ENCODE data around the gene ANKRD44. TPM values are rescaled to one million over a fixed set of nuclear protein-coding genes. Genes with fewer than 3 reads are reported as not detected.

Gene ANKRD44
- polyA plus RNA-seq, 2 of the 4 experiments (the other 2 are of a cell fraction) = 0.97 to 5.9 TPM

GRCh38 chr2:196993617-196994016 lies 317.0 kb downstream of the ANKRD44 start:
- Histone ChIP-seq H3K4me1 (peaks cover 7% of the 10 kb centered on the region; the same call in 2 of the 3 replicates), H3K4me3 (no peak overlapping the region), H3K9me3 (no peaks in the 10 kb centered on the region), H3K4me2 (no peak overlapping the region), H3K27ac (no peak overlapping the region)
- ATAC-seq (no peak), FAIRE-seq (no peak), DNase-seq (ENCODE audit: low read depth in 1 of 2, low spot score in 1 of 2) (no peak)
- 85% methylated on average over 6 of the region's 6 CpGs for WGBS (ENCODE audit: missing lambda C conversion rate)
- CTCF ChIA-PET = interaction anchor here (1.4 kb wide), 1 partner anchor 10 kb away, joined by 4 read pairs; no protein-coding TSS in a partner anchor
- POLR2A ChIA-PET = no interaction called here
- TF ChIP-seq MAFK (IDR thresholded peaks at IDR 0.05; ENCODE audit: partially characterized antibody) (peak; percentile 60), KDM5A (IDR thresholded peaks at IDR 0.05) (no peak)

- no peak for DNase-seq (ENCODE audit: low read depth in 1 of 2, low spot score in 1 of 2)
- H3K9me3 ChIP-seq = no peaks in the 10 kb centered on the region
- CTCF ChIA-PET = interaction anchor here (0.8 to 1.4 kb wide), 3 partner anchors 11 to 19 kb away, joined by 3 to 4 read pairs (median 3); no protein-coding TSS in a partner anchor
- 96% methylated on average over 1 of the region's 1 CpG for WGBS (ENCODE audit: missing lambda C conversion rate)
- peaks cover 14% of the 10 kb centered on the region for H3K4me1 ChIP-seq
- no peak for ATAC-seq
- TF ChIP-seq MAX (IDR thresholded peaks at IDR 0.05) (no peak), CTCF (IDR thresholded peaks at IDR 0.05) (no peak)
- H3K4me2 ChIP-seq = no peak overlapping the region
- FAIRE-seq = no peak
- POLR2A ChIA-PET = no interaction called here
- H3K4me3 ChIP-seq = no peak overlapping the region
- H3K27ac ChIP-seq = no peak overlapping the region
These were observed 318.1 kb downstream of the ANKRD44 start for GRCh38 chr2:196992466-196992865.

GRCh38 chr2:196990788-196991461 lies 319.7 kb downstream of the ANKRD44 start:
- POLR2A ChIA-PET = no interaction called here
- DNase-seq (ENCODE audit: low read depth in 1 of 2, low spot score in 1 of 2) (no peak), FAIRE-seq (no peak), ATAC-seq (no peak)
- Histone ChIP-seq H3K4me3 (no peak overlapping the region), H3K4me1 (peaks cover 20% of the 10 kb centered on the region), H3K27ac (no peak overlapping the region), H3K9me3 (no peaks in the 10 kb centered on the region), H3K4me2 (no peak overlapping the region)
- no peak for TF ChIP-seq SREBF2 (IDR thresholded peaks at IDR 0.05)
- TF ChIP-seq CBX2 (IDR thresholded peaks at IDR 0.05; ENCODE audit: borderline replicate concordance, low read depth) = no peak
- TF ChIP-seq TP53 (CRISPR knock-in tag; IDR thresholded peaks at IDR 0.05) = no peak
- no peak for TF ChIP-seq BCL3 (IDR thresholded peaks at IDR 0.05)
- TF ChIP-seq TFCP2L1 (CRISPR knock-in tag; IDR thresholded peaks at IDR 0.05) = no peak
- no peak for TF ChIP-seq NPAS2 (CRISPR knock-in tag; IDR thresholded peaks at IDR 0.05; ENCODE audit: borderline replicate concordance)
- no peak for TF ChIP-seq ATOH8 (CRISPR knock-in tag; IDR thresholded peaks at IDR 0.05; ENCODE audit: low read depth)
- TF ChIP-seq RAD21 (conservative IDR thresholded peaks at IDR 0.05 in 1 of 2, IDR thresholded peaks at IDR 0.05 in 1 of 2) = no peak
- no peak for TF ChIP-seq JUNB (IDR thresholded peaks at IDR 0.05)
- 90% methylated on average over 10 of the region's 10 CpGs for WGBS (ENCODE audit: missing lambda C conversion rate)
- CTCF ChIA-PET = interaction anchor here (1.4 kb wide), 1 partner anchor 21 kb away, joined by 4 read pairs; no protein-coding TSS in a partner anchor

- H3K4me2 ChIP-seq = no peak overlapping the region
- ATAC-seq (no peak), DNase-seq (ENCODE audit: low read depth in 1 of 2, low spot score in 1 of 2) (no peak), FAIRE-seq (no peak)
- WGBS (ENCODE audit: missing lambda C conversion rate) = 91% methylated on average over 1 of the region's 1 CpG
- peaks cover 17% of the 10 kb centered on the region for H3K4me1 ChIP-seq
- ChIA-PET POLR2A (interaction anchor here (0.5 kb wide), 1 partner anchor 366 kb away, joined by 4 read pairs; no protein-coding TSS in a partner anchor), CTCF (interaction anchor here (1.4 kb wide), 1 partner anchor 22 kb away, joined by 4 read pairs; no protein-coding TSS in a partner anchor)
- H3K4me3 ChIP-seq = no peak overlapping the region
- H3K27ac ChIP-seq = no peak overlapping the region
- H3K9me3 ChIP-seq = no peaks in the 10 kb centered on the region
- TF ChIP-seq RNF2 (IDR thresholded peaks at IDR 0.05; ENCODE audit: borderline replicate concordance, low read depth) = no peak
- no peak for TF ChIP-seq ELK1 (IDR thresholded peaks at IDR 0.05; ENCODE audit: low read depth, low read length)
- TF ChIP-seq MAZ (IDR thresholded peaks at IDR 0.05; ENCODE audit: borderline replicate concordance, low read depth, low read length) = no peak
- TF ChIP-seq HOXA7 (CRISPR knock-in tag; IDR thresholded peaks at IDR 0.05) = no peak
- TF ChIP-seq JUNB (IDR thresholded peaks at IDR 0.05) = no peak
These were observed 320.5 kb downstream of the ANKRD44 start for GRCh38 chr2:196990092-196990491.

Measured in A549 (cell line).